Measurements from ENCODE around the gene HES6.

Gene HES6

DNA sequence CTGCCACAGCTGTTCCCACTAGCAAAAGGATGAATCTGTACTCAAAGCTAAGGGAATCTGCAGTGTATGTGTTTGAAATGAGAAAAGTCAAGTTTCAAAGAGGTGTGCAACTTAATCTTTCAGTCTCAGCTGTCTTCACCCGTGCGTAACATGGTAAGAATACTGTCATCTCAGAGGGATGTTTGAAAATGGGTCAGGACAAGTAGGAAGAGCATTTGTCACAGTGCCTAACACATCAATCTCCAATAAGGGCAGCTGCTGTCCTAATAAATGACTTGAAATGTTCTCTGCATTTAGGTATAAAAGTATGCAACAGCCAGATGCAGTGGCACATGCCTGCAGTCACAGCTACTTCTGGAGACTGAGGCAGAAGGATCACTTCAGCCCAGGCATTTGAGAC, 49.4 kb downstream of the HES6 start:
- TF ChIP-seq, protein P1, sequence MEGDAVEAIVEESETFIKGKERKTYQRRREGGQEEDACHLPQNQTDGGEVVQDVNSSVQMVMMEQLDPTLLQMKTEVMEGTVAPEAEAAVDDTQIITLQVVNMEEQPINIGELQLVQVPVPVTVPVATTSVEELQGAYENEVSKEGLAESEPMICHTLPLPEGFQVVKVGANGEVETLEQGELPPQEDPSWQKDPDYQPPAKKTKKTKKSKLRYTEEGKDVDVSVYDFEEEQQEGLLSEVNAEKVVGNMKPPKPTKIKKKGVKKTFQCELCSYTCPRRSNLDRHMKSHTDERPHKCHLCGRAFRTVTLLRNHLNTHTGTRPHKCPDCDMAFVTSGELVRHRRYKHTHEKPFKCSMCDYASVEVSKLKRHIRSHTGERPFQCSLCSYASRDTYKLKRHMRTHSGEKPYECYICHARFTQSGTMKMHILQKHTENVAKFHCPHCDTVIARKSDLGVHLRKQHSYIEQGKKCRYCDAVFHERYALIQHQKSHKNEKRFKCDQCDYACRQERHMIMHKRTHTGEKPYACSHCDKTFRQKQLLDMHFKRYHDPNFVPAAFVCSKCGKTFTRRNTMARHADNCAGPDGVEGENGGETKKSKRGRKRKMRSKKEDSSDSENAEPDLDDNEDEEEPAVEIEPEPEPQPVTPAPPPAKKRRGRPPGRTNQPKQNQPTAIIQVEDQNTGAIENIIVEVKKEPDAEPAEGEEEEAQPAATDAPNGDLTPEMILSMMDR (conservative IDR thresholded peaks at IDR 0.05; ENCODE audit: control insufficient read depth, insufficient read depth, low read depth, low read length): no peak
- no peak for DNase-seq (ENCODE audit: low read depth)
- H3K4me3 ChIP-seq (ENCODE audit: control insufficient read depth, low read depth, low read length): no peak overlapping the region

All from fibroblast of mammary gland (primary cell).